Right ventricle myocardium inferior (tissue), 1 donor: ENCODE measurements around the gene TPH2. TPM values are rescaled to one million over a fixed set of nuclear protein-coding genes. Genes with fewer than 3 reads are reported as not detected.
A peak's percentile ranks its signal among the peaks of the same experiment; 100 is the strongest.

ENCODE experiments used
- ATAC-seq: fragments of 200-7000 bp; cut with Tn5 transposase; one replicate; pipeline ENCODE4 v1.9.1; 2020; ENCODE audit warnings: mild to moderate bottlenecking, moderate library complexity
- DNase-seq: peaks from one replicate; pipeline ENCODE4 v3.0.0; 2021; ENCODE audit errors: missing footprints
- intact Hi-C: fragments of 100-400 bp; cut with DNase I; formaldehyde crosslinking; loops from one replicate; pipeline ENCODE4 v1.11.0; 2022
- total RNA-seq: library from RNA; stranded (reverse); fragmentation: NEBNext Ultra II Directional; extraction: Animal tissue kit (Norgen Biotek cat#: 25700); gene quantifications from one replicate; pipeline ENCODE4 v1.2.1, GENCODE V29; 2021
- donor health status: DM: no; HTN: yes; CAD: no; lungs with severe emphysema.

TPH2 gene
- total RNA-seq, 1 donor from 2014 or later: not detected

DNA sequence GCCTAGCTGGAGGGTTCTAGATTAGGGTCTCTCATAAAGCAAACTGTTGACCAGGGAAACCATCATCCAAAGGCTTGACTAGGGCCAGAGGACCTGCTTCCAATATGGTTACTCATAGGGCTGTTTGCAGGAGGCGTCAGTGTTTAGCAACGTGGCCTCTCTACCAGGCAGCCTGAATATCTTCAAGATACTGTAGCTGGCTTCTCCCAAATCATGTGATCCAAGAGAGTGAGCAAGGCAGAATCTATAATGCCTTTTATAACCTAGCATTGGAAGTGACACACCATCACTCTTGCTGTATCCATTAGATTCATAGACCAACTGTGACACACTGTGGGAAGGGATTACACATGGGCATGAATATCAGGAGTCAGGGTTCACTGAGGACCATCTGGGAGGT is 17.3 kb downstream of the TPH2 start:
- DNase-seq (no peak), ATAC-seq (no peak)
- intact Hi-C loops: no loop called here

DNA sequence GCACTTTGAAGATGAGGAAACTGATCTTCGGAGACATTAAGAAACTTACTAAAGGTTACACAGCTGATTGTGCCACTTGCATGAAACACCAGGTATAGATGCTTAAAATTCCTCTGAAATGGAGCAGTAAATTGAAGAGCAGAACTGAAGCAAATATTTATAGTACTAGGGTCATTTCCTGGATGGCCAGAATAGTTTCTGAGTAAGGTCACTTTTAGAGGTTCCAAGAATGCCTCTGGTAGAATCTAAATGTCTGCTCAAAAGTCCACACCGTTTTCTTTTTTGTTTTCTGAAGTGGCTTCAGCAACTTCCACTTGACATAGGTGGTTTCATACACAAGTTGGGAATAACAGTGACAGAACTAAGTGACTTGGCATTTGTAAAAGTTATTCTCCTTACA is 19.4 kb downstream of the TPH2 start:
- DNase-seq: no peak
- ATAC-seq: no peak
- intact Hi-C loops: no loop called here

DNA sequence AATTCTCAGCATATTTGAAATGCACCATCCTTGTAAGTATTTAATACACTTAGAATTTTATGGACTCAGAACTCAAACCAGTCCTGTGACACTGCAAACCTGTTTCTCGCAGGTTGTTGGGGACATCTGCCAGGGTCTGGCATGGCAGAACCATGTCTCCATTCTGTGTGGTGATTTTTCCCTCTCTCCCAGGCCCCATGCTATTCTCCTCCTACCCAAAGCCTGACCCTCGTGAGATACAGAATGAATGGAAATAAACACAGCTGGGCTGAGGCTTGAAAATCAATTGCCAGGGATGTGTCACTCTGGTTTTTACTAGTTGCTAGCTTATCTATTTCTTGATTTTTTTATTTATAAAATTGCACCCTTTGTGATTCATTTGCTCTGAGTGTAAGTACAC is 19.8 kb downstream of the TPH2 start:
- ATAC-seq: no peak
- DNase-seq: no peak
- intact Hi-C loops: no loop called here

DNA sequence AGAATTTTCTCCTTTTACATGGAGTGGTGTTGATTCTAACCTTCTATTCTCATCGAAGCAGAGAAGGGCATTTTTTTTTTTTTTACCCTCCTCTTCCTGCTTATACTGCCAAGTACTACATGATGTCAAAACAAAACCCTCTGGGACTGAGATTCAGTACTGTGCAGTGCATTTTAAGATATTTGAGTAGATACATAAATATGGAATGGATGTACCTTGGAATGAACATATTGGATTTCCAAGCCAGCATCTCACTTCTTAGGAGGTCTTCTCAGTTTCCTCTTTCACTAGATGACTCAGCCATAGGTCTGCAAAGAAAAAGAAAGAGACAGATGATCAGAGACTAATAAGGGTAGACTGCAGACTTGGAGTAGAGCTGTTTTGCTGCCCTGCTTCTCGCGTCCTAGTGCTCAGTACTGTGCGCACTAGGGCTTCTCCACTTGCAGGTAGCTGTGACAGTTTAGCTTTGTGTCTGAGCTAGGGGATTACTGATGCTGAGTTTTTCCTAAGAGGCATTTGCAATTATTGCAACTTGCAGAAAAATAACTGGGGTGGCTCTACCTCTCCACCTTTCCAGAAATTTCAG is 20.4 kb downstream of the TPH2 start:
- intact Hi-C loops: no loop called here
- DNase-seq (no peak), ATAC-seq (no peak)

DNA sequence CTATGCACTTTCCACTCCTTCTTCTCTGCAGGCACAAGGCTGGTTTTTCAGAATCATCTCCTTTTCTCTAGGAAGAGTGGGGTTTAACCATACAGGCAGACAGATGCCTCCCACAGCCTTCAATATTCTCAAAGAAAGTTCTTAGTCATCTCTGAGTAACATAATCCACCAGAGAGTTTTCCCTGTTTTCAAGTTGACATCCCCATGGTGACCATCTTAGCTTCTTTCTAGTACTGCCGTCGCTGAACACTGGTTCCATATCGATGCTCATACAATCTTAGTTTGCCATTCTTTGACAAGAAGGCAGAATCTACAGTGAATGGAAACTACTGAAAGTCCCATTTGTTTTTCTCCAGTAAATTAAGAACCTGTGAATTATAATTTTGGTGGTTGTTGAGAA is 28.6 kb downstream of the TPH2 start:
- intact Hi-C loops: no loop called here
- DNase-seq (no peak), ATAC-seq (no peak)

DNA sequence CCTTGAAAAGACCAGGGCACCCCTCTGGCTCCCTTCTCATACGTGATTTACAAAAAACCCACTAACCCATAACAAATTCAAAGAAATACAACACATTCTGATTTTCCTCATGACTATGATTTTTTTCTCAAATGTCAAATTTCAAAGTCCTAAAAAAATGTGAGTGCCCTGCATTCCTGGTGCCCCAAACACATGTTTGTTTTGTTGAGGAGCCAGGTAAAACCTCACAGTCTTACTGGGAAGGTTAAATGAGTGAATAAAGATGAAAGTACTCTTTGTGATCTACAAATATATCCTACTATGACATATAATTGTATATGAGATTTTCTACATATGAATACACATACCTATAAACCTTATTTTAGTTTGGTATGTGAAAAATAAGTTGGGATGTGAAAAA is 30.7 kb downstream of the TPH2 start:
- intact Hi-C loops: no loop called here

DNA sequence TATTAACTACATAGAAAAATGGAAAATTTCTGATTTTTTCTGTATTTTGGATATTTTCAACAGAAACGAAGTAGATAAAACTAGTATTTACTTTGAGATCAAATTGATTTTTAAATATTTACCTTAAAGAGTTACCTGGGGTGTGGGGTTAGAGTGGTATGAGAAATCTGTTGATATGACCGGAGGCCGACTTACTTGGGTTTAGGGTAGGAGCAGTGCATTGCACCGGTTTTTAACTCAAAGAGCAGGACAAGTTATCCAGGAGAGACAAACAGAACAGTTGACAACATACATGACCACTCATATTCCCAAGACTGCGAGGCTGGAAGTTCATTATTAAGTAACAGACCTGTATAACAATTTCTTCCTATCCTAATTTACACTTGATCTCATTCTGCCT is 31.4 kb downstream of the TPH2 start:
- no peak for ATAC-seq
- DNase-seq: no peak
- intact Hi-C loops: no loop called here

More for the DNA sequence above, 30.7 kb downstream of the TPH2 start:
- DNase-seq (no peak), ATAC-seq (no peak)

DNA sequence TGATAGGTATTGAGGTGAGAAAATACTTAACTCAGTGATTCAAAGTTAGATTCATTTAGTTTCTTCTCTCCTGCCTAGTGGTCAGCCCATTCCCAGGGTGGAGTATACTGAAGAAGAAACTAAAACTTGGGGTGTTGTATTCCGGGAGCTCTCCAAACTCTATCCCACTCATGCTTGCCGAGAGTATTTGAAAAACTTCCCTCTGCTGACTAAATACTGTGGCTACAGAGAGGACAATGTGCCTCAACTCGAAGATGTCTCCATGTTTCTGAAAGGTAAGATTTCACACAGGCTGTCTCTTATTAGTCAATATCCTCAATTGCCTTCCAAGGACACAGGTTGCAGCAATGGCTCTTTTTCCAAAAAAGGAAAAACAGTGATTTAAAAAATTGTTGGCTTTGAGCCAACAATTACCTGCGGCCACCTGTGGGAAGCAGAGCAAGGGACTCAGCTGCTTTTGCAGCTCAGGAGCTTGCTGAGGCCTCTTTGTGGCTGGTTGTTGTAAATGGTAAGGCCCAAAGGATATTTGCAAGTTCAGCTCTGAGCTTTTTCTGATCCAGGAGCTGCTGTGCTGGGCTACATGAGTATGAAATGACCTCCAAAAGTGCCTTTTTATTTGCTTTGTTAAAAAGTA is 33.9 kb downstream of the TPH2 start:
- intact Hi-C loops: no loop called here
- DNase-seq (no peak), ATAC-seq (no peak)

DNA sequence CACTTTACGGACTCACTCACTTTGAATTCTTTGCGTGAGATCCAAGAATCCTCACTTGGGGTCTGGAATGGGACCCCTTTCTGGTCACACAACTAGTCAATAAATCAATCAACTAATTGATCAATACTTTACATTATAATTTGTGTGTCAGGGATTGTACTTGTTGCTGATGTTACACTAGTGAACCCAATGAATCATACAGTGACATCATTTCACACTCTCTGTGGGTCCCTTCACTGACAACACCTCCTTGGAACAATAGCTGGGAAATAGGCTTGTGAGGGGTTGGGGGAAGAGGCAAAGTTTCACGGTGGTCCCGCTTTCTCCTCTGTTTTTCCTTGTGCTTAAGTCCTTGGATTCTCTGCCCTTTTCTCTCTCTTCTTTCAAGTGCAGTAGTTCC is 35.0 kb downstream of the TPH2 start:
- intact Hi-C loops: no loop called here
- DNase-seq: no peak
- no peak for ATAC-seq

DNA sequence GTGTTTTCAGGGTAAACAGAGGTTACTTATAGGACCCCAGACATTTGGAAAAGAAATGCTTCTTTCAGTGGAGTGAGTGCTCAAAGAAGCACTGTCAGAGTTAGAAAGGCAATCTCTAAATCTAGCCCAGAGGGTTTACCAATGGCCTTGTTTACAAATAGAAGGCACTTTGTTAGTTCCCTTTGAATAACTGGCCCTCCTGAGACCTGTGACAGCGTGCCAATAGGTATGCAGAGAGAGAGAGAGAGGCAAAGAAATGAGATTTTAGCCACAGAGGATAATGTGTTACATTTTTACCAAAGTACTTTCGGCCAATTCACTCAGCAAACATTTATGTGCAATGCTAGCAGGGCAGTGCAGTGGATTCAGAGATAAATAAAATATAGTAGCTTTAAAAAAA is 41.9 kb downstream of the TPH2 start:
- DNase-seq: no peak
- no peak for ATAC-seq
- intact Hi-C loops: no loop called here

DNA sequence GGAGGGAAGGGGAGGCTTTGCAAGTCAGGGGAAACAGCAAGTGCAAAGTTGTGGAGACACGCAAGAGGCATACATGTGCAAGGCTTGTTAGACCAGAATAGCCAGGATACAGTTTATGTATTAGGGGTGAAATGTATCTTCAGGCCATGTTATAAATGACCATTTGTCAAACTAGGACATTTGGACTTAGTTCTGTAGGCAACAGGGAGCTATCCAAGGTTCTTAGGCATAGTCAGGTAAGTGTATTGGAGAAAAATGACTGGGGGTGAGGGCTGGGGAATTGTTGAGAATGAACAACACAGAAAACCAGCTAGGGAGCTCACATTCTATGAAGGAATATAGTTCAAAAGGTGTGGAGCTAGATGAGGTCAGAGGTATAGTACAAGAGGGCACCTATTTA is 42.5 kb downstream of the TPH2 start:
- ATAC-seq (no peak), DNase-seq (no peak)
- intact Hi-C loops: no loop called here

DNA sequence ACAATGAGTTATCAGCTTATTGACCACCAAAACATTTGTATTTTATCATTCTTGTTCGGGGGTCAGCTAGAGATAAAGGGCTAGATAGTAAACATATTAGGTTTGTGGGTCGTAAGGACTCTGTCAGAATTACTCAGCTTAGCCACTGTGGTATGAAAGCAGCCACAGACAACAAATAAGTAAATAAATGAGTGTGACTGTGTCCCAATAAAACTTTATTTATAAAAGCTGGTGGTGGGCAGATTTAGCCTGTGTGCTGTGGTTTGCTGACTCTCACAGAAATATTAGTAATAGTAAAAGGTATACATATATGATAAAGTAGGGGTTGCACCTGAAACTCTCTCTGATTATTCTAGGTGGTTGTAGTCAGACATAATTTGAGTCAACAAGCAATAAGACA is 56.1 kb downstream of the TPH2 start:
- intact Hi-C loops: no loop called here
- DNase-seq: no peak
- no peak for ATAC-seq

DNA sequence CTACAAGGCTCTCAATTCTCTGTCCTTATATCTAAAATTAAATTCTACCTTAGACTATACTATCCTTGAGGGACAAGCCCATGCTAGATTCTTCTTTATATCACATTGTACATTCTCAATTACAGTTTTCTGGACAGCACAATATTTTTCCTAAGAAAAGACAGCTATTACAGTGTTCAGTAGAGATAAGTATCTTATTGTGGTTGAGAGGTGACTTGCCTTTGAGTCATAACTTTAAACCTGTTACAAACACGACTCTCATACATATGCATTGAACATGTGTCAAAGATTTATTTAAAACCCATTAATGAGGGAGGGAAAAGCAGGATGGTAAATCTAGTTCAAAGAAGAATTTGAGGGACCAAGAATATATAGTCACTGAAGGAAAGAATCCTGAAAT is 61.1 kb downstream of the TPH2 start:
- DNase-seq: no peak
- intact Hi-C loops: no loop called here
- ATAC-seq: no peak

DNA sequence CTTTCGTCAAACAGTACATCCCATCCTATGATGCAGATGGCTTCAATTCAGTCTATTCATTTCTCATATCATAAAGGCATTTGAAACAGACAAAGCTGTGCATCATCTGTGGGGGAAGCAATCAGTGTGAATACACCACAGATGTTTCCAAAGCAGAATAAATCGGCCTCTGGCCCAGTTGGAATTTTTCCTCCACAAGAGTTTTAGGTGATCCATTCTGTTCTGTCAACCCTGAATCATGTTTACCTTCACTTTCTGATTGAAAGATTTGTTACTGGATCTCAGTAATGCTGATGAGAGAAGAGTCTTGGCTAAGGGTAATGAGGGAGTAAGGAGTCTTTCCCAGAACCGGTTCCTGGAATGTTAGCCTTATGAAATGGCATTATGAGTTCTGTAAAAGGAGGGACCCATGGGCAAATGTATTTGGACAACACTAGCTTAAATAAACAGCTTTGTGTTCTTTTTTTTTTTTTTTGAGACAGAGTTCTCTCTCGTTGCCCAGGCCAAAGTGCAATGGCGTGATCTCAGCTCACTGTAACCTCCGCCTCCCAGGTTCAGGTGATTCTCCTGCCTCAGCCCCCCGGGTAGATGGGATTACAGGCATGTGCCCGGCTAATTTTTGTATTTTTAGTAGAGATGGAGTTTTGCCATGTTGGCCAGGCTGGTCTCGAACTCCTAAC is 62.5 kb downstream of the TPH2 start:
- ATAC-seq (no peak), DNase-seq (no peak)
- intact Hi-C loops: no loop called here

DNA sequence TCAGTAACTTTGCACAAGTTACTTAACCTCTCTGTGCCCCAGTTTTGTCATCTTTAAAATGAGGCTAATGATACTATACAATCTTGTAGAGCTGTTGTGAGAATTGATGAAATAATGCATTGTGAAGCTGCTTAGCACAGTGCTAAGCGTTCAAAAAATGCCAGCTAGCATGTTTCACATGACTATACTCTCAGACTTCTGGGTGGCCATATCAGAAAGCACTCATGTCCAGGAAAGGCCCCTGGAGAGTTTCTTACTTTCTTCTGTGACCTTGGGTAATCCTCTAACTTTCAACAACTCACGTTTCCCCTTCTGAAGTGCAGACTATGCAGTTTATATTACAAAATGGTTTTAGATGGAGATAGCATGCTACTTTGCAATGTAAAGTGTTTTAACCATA is 68.1 kb downstream of the TPH2 start:
- ATAC-seq: no peak
- intact Hi-C loops: no loop called here
- no peak for DNase-seq

DNA sequence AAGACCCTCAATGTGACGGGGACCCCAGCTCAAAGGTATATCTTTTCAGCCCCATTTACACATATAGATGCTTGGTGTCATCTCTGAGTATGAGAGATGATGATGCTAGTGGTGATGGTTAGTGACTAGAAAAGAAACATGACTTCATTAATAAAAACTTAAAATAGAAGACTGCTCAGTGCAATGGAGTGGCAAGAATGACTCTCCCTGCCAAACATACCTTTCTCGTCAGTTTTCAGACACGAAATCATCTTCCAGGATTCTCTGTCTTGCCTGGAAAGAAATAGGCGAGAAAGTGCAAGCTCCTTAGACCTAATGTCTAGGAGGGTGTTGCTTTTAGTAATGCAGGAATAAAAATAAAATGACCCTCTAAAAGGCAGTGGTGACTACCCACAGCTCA is 71.7 kb downstream of the TPH2 start:
- no peak for DNase-seq
- intact Hi-C loops: no loop called here
- ATAC-seq: no peak

DNA sequence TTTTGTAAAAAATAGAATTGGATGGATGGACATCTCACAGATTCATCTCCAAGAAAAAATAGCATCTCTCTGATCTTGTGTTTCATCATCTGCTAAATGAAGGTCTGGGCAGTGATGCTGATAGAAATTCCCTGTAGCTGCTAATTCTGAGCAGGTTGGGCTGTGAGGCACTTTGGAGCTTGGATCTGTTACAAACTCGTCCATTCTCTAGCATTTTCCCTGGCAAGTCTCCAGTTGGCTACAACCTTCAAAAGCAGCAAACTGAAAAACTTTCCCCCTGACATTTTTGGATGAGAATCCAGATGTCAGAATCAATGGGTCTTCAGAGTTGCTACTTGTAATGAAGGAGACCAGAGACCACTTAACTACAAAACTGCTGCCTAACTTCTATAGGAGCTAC is 72.7 kb downstream of the TPH2 start:
- ATAC-seq (no peak), DNase-seq (no peak)
- intact Hi-C loops: no loop called here

DNA sequence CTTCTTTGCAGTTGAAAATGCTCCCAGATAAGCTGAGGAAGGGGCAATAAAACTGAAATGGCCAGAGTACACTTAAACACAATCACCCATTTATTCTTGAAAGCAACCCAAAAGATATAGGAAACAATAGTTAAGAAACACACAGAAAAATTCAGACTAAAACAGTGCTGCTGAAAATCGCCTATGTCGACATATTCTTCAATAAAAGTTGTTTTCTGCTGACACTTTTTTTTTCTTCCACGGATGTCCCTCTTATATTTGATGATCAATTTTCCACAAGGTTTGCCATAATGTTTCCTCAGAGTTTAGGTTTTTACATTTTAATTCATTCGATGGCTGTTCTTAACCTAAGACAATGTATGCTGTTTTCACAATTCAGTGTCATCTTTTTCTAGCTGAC is 74.2 kb downstream of the TPH2 start:
- ATAC-seq: no peak
- intact Hi-C loops: no loop called here
- no peak for DNase-seq

DNA sequence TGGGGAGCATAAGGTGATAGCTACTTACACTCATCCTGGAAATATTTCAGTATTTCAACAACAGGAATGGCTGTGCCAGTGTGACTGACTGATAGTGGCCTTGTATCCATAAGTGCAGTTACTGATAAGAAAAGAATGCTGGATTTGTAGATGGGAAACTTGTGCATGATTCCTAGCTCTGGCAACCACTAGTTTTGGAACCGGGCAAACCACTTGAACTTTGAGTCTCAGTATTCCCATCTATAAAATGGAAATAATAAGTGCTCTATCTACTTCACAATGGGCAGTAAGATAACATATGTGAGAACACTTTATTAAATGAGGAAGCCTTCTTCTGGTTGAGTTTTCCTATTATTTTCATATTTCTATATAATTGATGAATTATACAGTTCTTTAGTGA is 77.2 kb downstream of the TPH2 start:
- ATAC-seq (no peak), DNase-seq (no peak)
- intact Hi-C loops: no loop called here

DNA sequence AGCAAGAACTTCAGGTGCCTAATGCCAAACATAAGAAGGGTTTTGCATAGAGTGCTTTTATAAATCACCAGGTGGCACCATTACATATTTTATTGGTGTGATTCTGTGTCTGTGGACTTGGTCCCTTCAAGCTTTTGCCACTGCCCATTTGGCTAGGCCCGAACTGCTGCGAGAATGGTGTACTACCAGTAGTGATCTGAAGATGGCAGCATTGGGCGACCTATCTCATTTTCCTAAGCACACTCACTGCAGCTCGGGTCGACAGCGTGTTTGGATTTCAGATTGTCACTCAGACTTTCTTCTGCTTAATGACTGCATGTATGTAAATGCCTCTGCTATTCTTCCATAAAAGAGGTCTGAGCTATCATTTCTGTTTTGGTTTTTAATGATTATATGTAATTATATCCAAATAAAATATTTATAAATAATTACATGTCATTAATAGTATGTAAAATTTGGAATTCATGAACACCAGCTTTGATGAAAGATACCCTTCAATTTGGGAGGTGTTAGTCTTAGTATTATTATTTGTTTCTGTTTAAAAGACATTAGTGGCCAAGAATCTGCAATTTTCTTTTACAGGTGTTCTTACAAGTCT is 78.5 kb downstream of the TPH2 start:
- ATAC-seq (peak; percentile 76), DNase-seq (peak; percentile 63)
- intact Hi-C loops: no loop called here
